Hepatocyte (in vitro differentiated cells): ENCODE measurements around the gene ZNF705A. TPM values are rescaled to one million over a fixed set of nuclear protein-coding genes. Genes with fewer than 3 reads are reported as not detected.
"Not testable (repeated sequence)": the region's sequence is repeated elsewhere in the genome, so short reads cannot be mapped to it uniquely, and the experiment has no call there.

Source experiments
- DNase-seq: peaks from one replicate; pipeline ENCODE4 v3.0.0-alpha.2; 2016; ENCODE audit warnings: low spot score
- H2AFZ ChIP-seq: fragments of 200-600 bp; sonication (generic); 2 replicates; pipeline ENCODE4 v1.6.0; 2016; ENCODE audit warnings: antibody characterized with exemption, mild to moderate bottlenecking
- H3K27ac ChIP-seq: fragments of 200-600 bp; sonication (generic); 2 replicates; pipeline ENCODE4 v1.5.1; 2016; ENCODE audit warnings: mild to moderate bottlenecking
- H3K27me3 ChIP-seq: fragments of 200-600 bp; sonication (generic); 2 replicates; pipeline ENCODE4 v1.6.1; 2016
- H3K36me3 ChIP-seq: fragments of 200-600 bp; sonication (generic); replicated peaks from 2 replicates; pipeline ENCODE4 v1.5.1; 2016; ENCODE audit warnings: low read depth; ENCODE audit not compliant: insufficient read depth
- H3K4me1 ChIP-seq: fragments of 200-600 bp; sonication (generic); 2 replicates; pipeline ENCODE4 v1.5.1; 2016; ENCODE audit warnings: mild to moderate bottlenecking, moderate library complexity; ENCODE audit not compliant: insufficient read depth
- H3K4me2 ChIP-seq: fragments of 200-600 bp; sonication (generic); 2 replicates; pipeline ENCODE4 v1.6.0; 2016
- H3K4me3 ChIP-seq: fragments of 200-600 bp; sonication (generic); 2 replicates; pipeline ENCODE4 v1.5.1; 2016; ENCODE audit warnings: mild to moderate bottlenecking
- H3K79me2 ChIP-seq: fragments of 200-600 bp; sonication (generic); 2 replicates; pipeline ENCODE4 v1.6.0; 2017; ENCODE audit warnings: mild to moderate bottlenecking
- H3K9me2 ChIP-seq: fragments of 200-600 bp; sonication (generic); replicated peaks from 2 replicates; pipeline ENCODE4 v1.6.0; 2017; ENCODE audit warnings: mild to moderate bottlenecking; ENCODE audit not compliant: insufficient read depth
- H3K9me3 ChIP-seq: fragments of 200-600 bp; sonication (generic); 2 replicates; pipeline ENCODE4 v1.5.1; 2016; ENCODE audit warnings: low read depth, mild to moderate bottlenecking
- H4K20me1 ChIP-seq: fragments of 200-600 bp; sonication (generic); 2 replicates; pipeline ENCODE4 v1.6.0; 2016; ENCODE audit warnings: mild to moderate bottlenecking; ENCODE audit not compliant: insufficient read depth, poor library complexity, severe bottlenecking
- EZH2 ChIP-seq: fragments of 200-600 bp; sonication (generic); IDR thresholded peaks from 2 replicates; pipeline ENCODE4 v1.6.1; 2016; ENCODE audit warnings: antibody characterized with exemption, mild to moderate bottlenecking, borderline replicate concordance
- EZH2phosphoT487 ChIP-seq: fragments of 200-600 bp; sonication (generic); IDR thresholded peaks from one replicate; pipeline ENCODE4 v1.6.1; 2018; ENCODE audit warnings: antibody characterized with exemption, mild to moderate bottlenecking, low read depth, moderate library complexity; ENCODE audit not compliant: unreplicated experiment, severe bottlenecking
- WGBS: methylation state at CpG from one replicate; pipeline ENCODE4 v1.1.6; 2016; ENCODE audit warnings: low lambda C conversion rate; ENCODE audit errors: missing lambda C conversion rate; 5-methylcytosine and 5-hydroxymethylcytosine counted together
- polyA plus RNA-seq: library from polyadenylated mRNA; unstranded; fragments of >200 nt; fragmentation: Nextera tagmentation; extraction: Ambion mirVana; gene quantifications from 2 replicates; pipeline ENCODE4 v1.2.1, GENCODE V29; 2016
- total RNA-seq: library from RNA; depleted of rRNA; stranded (reverse); fragments of >200 nt; gene quantifications from 2 replicates; pipeline ENCODE4 v1.2.3, GENCODE V29; 2014
- TF ChIP-seq, protein P1 (sequence below): fragments of 200-600 bp; sonication (generic); IDR thresholded peaks from 2 replicates; pipeline ENCODE4 v1.5.1; 2016; ENCODE audit warnings: antibody characterized with exemption, mild to moderate bottlenecking; ENCODE audit not compliant: poor library complexity

Gene ZNF705A
- total and polyA plus RNA-seq, 2 experiments from 2014 or later: not detected

- DNase-seq: no peak
- no peaks in the 10 kb centered on the region for H3K4me1 ChIP-seq
- 88% methylated on average over 5 of the region's 5 CpGs for WGBS
Observed at GRCh38 chr12:8123124-8123912, 33.5 kb upstream of the ZNF705A start, which contains the start of gene CLEC4A. TSS of gene CLEC4A (plus strand) at chr12:8123617. CDS start at chr12:8123879, 262 bp downstream.

DNA sequence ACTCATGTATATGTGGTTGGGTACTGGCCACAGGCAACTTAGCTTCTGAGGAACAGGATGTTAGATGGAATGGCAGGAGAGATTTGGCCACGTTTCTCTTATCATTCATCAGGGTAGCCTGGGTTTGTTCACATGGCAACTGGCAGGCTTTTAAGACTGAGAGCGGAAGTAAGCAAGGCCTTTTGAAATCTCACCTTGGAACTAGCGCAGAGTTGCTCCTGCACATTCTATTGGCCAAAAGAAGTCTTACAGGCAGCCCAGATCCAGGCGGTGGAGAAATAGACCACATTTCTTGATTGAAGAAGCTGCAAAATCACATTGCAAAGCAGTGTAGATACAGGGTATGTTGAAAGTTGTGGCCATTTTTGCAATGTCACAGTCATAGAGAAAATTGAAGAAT is 29.7 kb upstream of the ZNF705A start:
- Histone ChIP-seq H2AFZ (no peak overlapping the region), H3K4me2 (no peak overlapping the region), H3K4me1 (no peaks in the 10 kb centered on the region), H3K79me2 (no peaks in the 10 kb centered on the region), H3K9me2 (no peaks in the 10 kb centered on the region), H3K27me3 (no peaks in the 10 kb centered on the region), H3K27ac (no peak overlapping the region), H3K36me3 (no peaks in the 10 kb centered on the region), H3K9me3 (no peaks in the 10 kb centered on the region), H3K4me3 (no peak overlapping the region), H4K20me1 (no peaks in the 10 kb centered on the region)
- no peak for DNase-seq
- TF ChIP-seq EZH2 (no peak), EZH2phosphoT487 (no peak)
- TF ChIP-seq, protein P1, sequence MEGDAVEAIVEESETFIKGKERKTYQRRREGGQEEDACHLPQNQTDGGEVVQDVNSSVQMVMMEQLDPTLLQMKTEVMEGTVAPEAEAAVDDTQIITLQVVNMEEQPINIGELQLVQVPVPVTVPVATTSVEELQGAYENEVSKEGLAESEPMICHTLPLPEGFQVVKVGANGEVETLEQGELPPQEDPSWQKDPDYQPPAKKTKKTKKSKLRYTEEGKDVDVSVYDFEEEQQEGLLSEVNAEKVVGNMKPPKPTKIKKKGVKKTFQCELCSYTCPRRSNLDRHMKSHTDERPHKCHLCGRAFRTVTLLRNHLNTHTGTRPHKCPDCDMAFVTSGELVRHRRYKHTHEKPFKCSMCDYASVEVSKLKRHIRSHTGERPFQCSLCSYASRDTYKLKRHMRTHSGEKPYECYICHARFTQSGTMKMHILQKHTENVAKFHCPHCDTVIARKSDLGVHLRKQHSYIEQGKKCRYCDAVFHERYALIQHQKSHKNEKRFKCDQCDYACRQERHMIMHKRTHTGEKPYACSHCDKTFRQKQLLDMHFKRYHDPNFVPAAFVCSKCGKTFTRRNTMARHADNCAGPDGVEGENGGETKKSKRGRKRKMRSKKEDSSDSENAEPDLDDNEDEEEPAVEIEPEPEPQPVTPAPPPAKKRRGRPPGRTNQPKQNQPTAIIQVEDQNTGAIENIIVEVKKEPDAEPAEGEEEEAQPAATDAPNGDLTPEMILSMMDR: no peak
- 70% methylated on average over 4 of the region's 4 CpGs for WGBS

More at GRCh38 chr12:8123124-8123912, 33.5 kb upstream of the ZNF705A start, which contains the start of gene CLEC4A:
- no peak within 1 kb of the TSS for H3K4me2 ChIP-seq
- H2AFZ ChIP-seq: no peak within 1 kb of the TSS
- H3K36me3 ChIP-seq: no peaks in the 10 kb centered on the region
- no peak within 1 kb of the TSS for H3K27ac ChIP-seq
- no peak within 1 kb of the TSS for H3K4me3 ChIP-seq
- no peaks in the 10 kb centered on the region for H3K9me3 ChIP-seq
- no peaks in the 10 kb centered on the region for H3K27me3 ChIP-seq
- TF ChIP-seq EZH2phosphoT487 (no peak), EZH2 (no peak)
- TF ChIP-seq, protein P1: no peak
- H3K79me2 ChIP-seq: no peaks in the 10 kb centered on the region
- H4K20me1 ChIP-seq: no peaks in the 10 kb centered on the region
- H3K9me2 ChIP-seq: no peaks in the 10 kb centered on the region

DNA sequence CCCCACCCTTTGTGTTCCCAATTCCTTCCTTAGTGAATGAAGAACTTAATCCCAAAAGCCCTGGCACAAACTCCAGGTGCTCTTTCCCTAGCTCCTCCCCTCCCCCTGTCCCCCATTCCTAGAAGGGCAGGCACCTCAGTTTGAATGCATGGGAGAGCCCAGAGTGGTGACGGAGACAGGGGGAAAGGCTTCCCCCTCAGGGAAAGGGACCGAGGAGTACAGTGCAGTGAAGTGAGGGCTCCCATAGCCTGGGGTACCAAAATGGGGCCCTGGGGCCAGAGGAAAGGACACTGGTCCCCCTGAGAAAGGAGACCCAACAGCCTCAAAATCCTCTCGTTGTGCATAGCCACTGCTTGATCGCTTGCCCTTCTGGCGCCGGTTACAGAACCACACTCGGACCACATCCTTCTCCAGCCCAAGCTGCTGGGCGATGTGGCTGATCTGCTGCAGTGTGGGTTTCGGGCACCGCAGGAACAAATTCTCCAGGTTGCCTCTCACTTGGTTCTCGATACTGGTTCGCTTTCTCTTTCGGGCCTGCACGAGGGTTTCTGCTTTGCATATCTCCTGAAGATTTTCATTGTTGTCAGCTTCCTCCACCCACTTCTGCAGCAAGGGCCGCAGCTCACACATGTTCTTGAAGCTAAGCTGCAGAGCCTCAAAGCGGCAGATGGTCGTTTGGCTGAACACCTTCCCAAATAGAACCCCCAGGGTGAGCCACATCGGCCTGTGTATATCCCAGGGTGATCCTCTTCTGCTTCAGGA is 23.0 kb upstream of the ZNF705A start:
- H4K20me1 ChIP-seq, DNase-seq, H3K9me2 ChIP-seq, H3K4me3 ChIP-seq, H3K4me2 ChIP-seq, H3K27me3 ChIP-seq, H3K27ac ChIP-seq, H3K36me3 ChIP-seq, H3K9me3 ChIP-seq, H2AFZ ChIP-seq, H3K79me2 ChIP-seq, H3K4me1 ChIP-seq: not testable (repeated sequence)
- 89% methylated on average over 15 of the region's 18 CpGs for WGBS

DNA sequence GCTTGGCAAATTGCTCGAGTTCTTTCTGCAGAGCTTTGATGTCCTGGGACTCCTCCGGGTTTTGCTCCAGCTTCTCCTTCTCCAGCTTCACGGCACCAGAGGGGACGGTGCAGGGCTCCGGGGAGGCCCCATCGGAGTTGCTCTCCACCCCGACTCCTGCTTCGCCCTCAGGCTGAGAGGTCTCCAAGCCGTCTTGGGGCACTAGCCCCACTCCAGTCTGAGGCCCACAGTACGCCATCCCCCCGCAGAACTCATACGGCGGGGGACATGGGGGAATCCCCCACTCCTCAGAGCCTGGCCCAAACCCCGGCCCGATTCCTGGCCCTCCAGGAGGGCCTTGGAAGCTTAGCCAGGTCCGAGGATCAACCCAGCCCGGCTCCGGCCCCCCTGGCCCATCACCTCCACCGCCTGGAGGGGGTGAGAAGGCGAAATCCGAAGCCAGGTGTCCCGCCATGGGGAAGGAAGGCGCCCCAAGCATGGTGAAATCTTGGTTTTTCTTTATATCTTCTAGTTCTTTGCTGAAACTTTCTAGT is 22.4 kb upstream of the ZNF705A start:
- H3K4me2 ChIP-seq, DNase-seq, H2AFZ ChIP-seq, H3K4me1 ChIP-seq, H3K4me3 ChIP-seq, H3K79me2 ChIP-seq, H3K9me3 ChIP-seq, H3K27ac ChIP-seq, H3K36me3 ChIP-seq, H3K27me3 ChIP-seq, H3K9me2 ChIP-seq, H4K20me1 ChIP-seq: not testable (repeated sequence)
- WGBS: 94% methylated on average over 14 of the region's 23 CpGs

- H3K27ac ChIP-seq, H3K79me2 ChIP-seq, DNase-seq, H3K27me3 ChIP-seq, H2AFZ ChIP-seq, H3K9me3 ChIP-seq, H3K4me1 ChIP-seq, H3K4me2 ChIP-seq, H3K9me2 ChIP-seq, H4K20me1 ChIP-seq, H3K36me3 ChIP-seq, H3K4me3 ChIP-seq: not testable (repeated sequence)
- 82% methylated on average over 8 of the region's 8 CpGs for WGBS
Observed at GRCh38 chr12:8141647-8142046, 15.2 kb upstream of the ZNF705A start.
